ENCODE measurements around the gene PRKCQ.
A peak's percentile ranks its signal among the peaks of the same experiment; 100 is the strongest.
"Not testable (repeated sequence)": the region's sequence is repeated elsewhere in the genome, so short reads cannot be mapped to it uniquely, and the experiment has no call there.

The PRKCQ gene

GRCh38 chr10:6593241-6593671 is 13.2 kb upstream of the PRKCQ start:
- DNase-seq = no peak

GRCh38 chr10:6592080-6592479 is 12.0 kb upstream of the PRKCQ start:
- DNase-seq = no peak

- no peak for DNase-seq
Observed at GRCh38 chr10:6591668-6592067, 11.6 kb upstream of the PRKCQ start.

GRCh38 chr10:6590100-6590499 is 10.0 kb upstream of the PRKCQ start:
- DNase-seq = no peak

- no peak for DNase-seq
Observed at GRCh38 chr10:6589287-6590094, 9.4 kb upstream of the PRKCQ start.

GRCh38 chr10:6588845-6589244 is 8.8 kb upstream of the PRKCQ start:
- DNase-seq = no peak

- no peak for DNase-seq
Observed at GRCh38 chr10:6588082-6588481, 8.0 kb upstream of the PRKCQ start.

GRCh38 chr10:6586501-6586900 is 6.4 kb upstream of the PRKCQ start:
- DNase-seq = no peak

GRCh38 chr10:6583447-6583846 is 3.4 kb upstream of the PRKCQ start:
- DNase-seq = no peak

- not testable (repeated sequence) for DNase-seq
Observed at GRCh38 chr10:6582913-6583312, 2.8 kb upstream of the PRKCQ start.

- DNase-seq = no peak
Observed at GRCh38 chr10:6582298-6582697, 2.2 kb upstream of the PRKCQ start.

GRCh38 chr10:6581778-6582228 is 1.7 kb upstream of the PRKCQ start:
- no peak for DNase-seq

- DNase-seq = not testable (repeated sequence)
Observed at GRCh38 chr10:6581223-6581622, 1.1 kb upstream of the PRKCQ start.

- DNase-seq = peak; percentile 56
Observed at GRCh38 chr10:6580279-6581029, 378 bp upstream of the PRKCQ start.

- DNase-seq = no peak
Observed at GRCh38 chr10:6579183-6579903, 733 bp downstream of the PRKCQ start.

GRCh38 chr10:6578795-6579182 is 1.3 kb downstream of the PRKCQ start:
- no peak for DNase-seq

- DNase-seq = no peak
Observed at GRCh38 chr10:6578251-6578771, 1.8 kb downstream of the PRKCQ start.

GRCh38 chr10:6576326-6576725 is 3.8 kb downstream of the PRKCQ start:
- DNase-seq = no peak

- no peak for DNase-seq
Observed at GRCh38 chr10:6574664-6575176, 5.4 kb downstream of the PRKCQ start.

GRCh38 chr10:6570893-6571292 is 9.2 kb downstream of the PRKCQ start:
- no peak for DNase-seq

- DNase-seq = no peak
Observed at GRCh38 chr10:6569259-6569658, 10.8 kb downstream of the PRKCQ start.

- no peak for DNase-seq
Observed at GRCh38 chr10:6567884-6568283, 12.2 kb downstream of the PRKCQ start.

- no peak for DNase-seq
Observed at GRCh38 chr10:6567203-6567703, 12.8 kb downstream of the PRKCQ start.

Data from fibroblast of skin of right quadriceps (primary cell).